M059J (cell line): Measurements from ENCODE around the gene TEX36. TPM values are rescaled to one million over a fixed set of nuclear protein-coding genes. Genes with fewer than 3 reads are reported as not detected.
"Not testable (repeated sequence)": the region's sequence is repeated elsewhere in the genome, so short reads cannot be mapped to it uniquely, and the experiment has no call there.

Source experiments
- DNase-seq: peaks from one replicate; pipeline ENCODE4 v3.0.0-alpha.2; 2012; ENCODE audit warnings: low read depth
- total RNA-seq: library from RNA; depleted of rRNA; stranded (reverse); fragments of >200 nt; shearing (Covaris generic); gene quantifications from 2 replicates; pipeline ENCODE4 v1.2.3, GENCODE V29; 2014

Gene TEX36
- total RNA-seq, 1 experiment from 2014 or later = 0.10 TPM

DNA sequence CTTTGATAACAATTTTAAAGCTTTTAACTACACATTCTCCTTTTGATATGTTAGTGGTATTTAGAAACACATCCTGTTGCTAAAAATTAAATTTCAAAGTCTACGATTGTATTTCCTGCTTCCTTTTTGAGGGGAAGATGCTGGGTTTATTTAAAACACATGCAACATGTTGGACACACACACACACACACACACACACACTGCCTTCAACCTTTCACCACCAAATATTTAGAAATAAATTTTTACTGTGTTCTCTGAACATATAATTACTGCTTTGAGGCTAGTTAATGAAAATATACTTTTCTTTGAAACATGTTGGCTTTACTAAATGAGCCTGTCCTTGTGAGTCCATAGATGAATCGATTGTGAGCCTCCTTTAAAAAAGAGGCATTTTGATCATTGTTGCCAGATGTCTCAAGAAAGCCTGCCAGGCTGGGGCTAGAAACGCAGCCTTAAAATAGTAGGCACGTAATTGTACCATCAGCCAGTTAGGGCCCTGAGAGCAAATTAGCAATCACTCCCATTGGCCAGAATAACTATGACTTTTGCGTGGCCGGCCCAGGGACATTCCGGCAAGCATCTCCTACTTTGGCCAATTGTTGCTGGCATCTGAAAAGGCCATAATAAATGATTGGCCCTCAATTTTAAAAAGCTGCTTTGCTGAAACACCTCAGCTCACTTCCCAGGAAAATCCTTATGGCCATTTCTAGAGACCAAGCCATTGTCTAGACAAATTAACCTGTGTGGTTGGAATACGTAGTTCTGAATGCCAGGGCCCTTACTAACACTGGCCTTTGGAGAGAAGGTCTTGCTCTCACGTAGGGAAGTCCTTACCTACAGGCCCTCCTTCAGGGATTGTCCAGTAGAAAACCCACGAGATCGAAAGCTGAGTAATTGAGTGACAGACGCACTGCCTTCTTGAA is 9.9 kb upstream of the TEX36 start:
- peak; percentile 73 for DNase-seq

DNA sequence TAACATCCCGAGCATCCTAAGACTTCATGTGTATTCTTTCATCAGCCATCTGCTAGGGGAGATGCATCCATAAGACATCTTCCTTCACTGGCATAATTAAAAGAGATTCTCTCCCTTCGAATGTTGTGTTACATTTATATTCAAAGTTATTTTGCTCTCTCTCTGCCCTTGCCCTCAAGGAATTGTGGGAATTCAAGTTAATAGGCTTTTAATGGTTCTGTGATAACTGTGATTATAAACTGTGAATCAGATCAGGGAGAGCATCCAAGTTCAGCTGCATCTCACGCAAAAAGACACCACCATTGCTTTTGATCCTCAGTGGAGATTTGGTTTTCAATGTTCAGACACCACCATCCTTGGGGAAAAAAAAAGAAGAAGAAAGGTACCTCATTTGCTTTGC is 9.2 kb upstream of the TEX36 start:
- DNase-seq = peak; percentile 75

DNA sequence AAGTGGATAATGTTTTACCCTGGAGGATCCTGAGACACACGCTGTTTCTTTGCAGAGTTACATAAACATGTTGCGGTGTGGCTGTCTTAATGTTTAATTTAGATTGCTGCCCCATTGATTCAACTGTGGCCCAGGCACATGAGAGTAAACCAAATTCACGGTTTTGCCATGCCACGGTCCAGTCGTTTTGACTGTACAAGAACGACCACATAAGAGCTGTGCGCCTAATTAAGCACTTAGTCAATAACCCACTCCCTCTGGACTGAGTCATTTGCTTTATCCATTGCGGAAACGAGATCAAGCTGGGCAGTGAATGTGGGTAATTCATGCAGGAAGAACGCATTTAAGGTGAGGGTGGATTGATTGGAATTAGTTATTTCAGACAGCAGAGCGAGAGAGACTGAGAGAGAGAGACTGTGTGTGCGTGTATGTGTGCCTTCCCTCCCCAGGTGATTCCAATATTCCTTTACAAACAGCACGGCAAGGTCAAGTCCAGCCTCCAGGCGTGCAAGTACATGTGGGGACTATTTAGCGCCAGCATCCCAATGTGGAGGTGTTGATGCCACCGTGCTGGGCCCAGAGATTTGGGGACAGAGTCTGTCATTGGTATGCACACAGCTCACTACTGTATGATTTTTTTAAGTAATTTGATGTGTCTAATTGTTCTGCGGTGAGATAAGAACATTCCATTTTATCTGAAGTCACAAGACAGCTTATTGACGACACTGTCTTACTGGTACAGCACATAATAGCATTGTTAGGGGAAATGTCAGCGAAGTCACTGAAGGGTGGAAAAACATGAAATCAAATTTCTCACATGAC is 8.4 kb upstream of the TEX36 start:
- peak; percentile 91 for DNase-seq

DNA sequence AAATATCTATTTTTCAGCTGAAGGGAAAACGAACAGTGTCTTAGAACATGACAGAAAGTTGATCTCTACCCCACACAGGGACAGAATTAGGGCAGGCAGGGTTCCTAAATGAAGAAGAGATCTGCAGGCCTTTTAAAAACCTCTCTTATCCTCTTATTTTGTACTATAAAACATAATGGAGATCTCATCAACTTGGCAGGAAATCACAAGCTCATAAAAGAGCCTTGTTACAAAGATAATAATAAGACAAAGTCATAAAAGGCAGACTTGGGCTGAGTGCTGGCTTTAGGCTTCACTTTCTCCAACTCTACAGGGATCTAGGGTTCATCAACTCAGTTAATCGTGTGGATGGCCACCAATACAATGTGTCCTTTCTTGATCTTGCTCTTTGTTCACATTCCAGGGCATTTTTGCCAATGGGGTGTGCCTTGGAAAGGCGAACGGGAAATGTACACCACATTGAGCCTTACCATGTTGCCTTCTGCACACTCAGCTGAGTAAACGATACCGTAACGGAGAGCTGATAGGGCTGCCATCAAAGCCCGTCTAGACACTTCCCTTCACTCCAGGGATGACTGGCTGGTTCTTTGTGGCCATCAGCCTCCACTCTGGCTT is 7.1 kb upstream of the TEX36 start:
- DNase-seq = no peak

DNA sequence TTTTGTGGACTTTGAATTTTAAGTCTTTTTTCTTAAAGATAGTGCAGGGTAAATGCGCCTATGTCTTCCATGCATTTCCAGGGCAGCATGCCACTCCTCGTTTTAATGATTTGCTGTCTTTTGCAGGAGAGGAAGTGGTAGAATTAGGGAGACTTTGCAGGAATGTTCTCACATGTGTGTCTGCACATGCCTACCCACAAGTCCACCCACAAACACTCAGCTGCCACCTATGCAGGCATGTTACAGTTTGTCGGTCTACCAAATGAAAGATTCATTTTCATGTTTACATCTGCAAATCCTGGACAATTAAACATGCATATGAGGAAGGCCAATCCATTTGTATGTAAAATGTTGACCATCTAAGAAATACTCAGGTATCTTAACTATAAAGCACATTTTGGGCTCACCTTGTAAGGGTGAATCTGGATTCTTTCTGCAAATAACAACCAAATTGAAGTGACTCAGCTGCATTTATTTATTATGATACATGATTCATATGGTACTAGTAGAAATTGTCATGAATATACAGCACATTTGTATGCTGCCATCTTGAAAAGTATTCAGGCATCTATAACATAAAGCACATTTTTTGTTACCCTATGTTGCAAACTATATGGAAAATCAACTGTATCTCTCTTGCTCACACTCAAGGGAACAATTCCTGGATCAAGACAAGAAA is 4.7 kb upstream of the TEX36 start:
- no peak for DNase-seq

DNA sequence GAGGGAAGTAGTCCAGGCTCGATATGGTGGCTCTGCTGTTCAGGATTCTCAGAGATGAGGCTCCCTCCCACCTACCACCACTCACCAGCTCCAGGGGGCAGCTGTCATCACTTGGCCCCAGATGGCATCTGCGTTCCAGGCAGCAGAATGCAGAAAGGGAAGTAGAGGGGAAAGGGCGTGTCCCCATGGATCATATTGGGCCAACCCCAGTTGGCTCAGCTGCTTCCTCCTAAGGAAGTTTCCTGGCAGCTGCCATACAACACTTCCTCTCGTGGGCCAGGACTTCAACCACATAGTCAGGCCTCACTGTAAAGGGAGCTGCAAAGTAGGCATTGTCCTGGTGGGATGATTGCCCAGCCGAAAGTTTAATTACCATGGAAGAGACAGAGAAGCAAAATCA is 1.6 kb upstream of the TEX36 start:
- DNase-seq = no peak

DNA sequence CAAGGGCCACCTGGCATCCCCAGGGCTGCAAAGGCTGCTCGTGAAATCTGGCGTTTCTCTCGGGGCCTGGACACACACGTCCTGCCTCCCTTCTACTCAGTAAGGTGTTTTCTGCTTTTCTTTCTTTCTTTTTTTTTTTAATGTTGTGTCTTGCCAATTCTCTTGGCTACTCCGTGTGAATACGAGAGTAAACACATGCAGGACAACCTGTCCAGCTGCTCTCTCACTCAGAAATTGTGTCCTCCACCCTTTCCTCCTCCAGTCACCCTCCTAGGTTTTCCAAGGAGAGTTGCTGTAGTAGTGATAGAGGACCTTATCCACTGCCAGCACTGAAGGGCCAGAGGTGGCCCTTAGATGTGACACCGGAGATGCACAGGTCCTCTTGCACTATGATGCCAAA is 858 bp upstream of the TEX36 start:
- no peak for DNase-seq

DNA sequence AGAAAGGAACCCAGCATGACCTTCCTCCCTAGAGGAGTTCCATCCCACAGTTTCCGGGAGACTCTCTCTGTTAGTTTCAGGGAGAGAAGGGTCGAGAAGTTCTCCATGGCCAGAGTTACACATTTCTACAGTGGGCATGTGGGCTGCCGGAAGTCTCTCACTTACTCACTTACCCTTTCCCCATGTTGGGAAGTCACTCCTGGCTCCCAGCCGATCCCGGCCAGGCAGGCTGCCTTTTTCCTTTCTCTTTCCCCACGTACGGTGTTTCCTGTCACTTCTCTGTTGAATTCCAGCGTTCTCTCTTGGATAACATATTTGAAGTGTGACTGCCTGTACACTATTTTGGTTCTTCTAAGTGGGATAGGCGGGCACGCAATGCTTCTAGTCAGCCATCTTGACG is 3.5 kb downstream of the TEX36 start:
- DNase-seq = no peak

DNA sequence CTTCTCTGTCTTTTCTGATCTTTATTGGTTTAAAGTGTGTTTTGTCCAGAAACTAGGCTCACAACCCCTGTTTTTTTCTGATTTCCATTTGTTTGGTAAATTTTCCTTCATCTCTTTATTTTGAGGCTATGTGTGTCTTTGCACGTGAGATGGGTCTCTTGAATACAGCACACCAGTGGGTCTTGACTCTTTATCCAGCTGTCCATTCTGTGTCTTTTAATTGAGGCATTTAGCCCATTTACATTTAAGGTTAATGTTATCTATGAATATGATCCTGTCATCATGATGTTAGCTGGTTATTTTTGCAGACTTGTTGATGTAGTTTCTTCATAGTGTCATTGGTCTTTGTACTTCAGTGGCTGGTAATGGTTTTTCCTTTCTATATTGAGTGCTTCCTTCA is 10.1 kb downstream of the TEX36 start:
- DNase-seq = no peak

DNA sequence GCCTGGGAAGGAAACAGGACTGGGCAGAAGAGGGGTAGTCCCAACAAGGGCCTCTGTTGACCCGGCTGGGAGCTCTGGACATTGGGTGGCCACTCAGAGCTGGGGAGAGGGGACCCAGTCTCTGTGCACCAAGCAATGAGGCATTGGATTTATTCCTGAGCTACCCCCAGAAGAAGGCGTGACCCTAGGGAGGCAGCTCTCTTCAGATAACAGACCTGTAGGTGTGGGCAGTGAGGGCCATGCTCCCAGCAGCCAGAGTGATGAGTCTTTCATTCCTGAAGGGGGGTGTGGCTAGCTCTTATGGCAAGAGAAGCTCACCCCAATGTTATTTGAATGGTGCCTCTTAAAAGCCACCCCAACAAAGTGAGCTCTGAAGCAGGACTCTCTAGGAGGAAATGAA is 20.4 kb downstream of the TEX36 start:
- peak; percentile 76 for DNase-seq

DNA sequence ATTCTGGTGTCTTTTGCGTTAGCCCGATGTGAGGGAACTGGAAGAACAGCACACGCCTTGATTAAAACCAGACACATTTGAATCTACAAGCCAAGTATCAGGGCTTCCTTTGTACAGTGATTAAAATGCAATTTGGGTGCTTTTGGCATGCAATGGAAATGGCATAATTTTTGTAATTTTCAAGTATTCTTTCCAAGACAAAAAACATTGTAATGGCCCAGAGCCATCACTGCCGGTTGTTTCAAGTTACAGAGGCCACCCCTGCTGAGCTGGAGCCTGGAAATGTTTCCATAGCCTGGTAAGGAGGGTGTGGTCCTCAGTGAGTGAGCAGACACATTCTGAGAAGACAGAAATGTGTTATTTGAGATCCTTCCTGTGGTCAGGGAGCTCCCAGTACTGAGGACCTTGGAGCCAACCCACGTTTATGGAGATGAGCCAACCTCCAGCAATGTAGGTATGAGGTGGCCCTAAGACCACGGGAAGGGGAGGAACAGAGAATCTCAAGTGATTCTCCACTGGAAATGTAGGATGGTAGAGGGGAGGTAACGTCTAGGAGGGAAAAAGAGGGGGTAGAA is 20.9 kb downstream of the TEX36 start:
- DNase-seq = peak; percentile 96

DNA sequence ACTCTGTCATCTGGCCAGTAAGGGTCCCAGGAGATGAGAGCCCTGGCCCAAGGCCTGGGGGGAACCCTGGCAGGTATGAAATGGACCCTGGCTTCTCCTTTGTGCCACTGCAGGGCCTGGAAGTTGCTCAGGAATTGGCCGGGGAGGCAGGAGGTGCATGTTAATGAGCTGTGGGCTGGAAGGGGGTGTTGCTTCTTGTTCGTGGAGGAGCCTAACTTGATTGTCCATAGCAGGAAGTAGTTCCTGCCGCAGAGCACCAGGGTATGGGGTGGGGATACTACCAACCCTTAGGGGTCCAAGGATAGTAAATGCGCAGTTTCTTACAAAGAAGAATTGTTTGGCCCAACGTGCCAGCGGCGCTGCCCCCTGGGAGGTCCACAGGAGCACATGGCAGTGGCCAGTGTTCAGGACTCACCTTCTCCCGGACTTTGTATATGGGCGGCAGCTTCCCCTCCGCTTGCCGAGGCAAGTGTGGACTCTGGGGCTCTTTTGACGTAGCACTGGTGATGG is 21.5 kb downstream of the TEX36 start:
- no peak for DNase-seq

DNA sequence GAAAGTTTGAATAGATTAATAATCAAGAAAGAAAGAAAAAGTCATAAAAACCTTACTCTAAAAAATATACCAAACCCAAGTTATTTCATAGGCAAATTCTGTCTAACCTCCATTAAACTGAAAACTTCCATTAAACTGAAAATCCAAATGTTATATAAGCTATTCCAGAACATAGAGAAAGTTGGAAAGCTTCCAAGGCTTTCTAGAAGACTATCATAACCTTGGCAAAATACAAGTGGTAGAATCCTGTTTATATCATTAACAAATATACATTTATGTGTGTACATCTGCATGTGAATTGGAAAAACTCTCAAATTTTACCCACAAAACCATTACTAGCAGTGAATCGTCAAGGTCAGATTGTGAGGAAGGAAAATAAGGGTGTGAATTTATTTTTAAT is 23.9 kb downstream of the TEX36 start:
- no peak for DNase-seq

DNA sequence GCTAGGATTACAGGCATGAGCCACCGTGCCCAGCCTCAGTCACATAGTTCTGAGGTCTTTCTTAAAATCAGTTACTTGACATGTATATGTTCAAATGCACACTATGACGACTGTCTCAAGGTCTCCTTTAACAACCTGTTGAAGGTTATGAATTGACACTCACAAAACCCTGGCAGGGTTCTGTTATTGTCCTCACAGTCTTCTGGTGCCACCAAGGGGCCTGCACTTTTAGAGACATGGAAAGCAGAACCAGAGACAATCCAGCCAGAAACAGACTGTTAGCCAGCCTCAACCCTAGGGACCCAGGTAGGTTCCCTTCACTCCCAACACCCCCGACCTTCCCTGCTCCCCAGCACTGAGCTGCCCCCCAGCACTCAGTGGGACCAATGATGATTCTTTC is 26.4 kb downstream of the TEX36 start:
- no peak for DNase-seq

DNA sequence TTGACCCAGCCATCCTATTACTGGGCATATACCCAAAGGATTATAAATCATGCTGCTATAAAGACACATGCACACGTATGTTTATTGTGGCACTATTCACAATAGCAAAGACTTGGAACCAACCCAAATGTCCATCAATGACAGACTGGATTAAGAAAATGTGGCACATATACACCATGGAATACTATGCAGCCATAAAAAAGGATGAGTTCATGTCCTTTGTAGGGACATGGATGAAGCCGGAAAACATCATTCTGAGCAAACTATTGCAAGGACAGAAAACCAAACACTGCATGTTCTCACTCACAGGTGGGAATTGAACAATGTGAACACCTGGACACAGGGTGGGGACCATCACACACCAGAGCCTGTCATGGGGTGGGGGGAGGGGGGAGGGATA is 29.9 kb downstream of the TEX36 start:
- DNase-seq = not testable (repeated sequence)

DNA sequence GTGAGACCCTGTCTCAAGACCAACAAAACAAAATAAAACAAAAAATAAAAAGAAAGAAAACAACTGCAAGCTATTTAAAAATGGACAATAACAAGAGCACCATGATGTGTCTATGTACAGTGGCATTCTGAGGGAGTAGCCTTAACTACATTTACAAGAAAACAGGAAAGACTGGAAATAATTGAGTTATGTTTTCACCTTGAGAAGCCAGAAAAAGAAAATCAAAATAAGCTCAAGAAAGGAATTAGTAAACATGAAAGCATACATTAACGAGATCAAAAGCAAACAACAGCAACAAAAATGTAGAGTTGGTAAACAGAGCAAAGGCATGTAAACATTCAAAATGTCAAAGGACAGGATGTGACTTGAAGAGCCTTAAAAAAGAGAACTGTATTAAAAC is 36.7 kb downstream of the TEX36 start:
- no peak for DNase-seq

DNA sequence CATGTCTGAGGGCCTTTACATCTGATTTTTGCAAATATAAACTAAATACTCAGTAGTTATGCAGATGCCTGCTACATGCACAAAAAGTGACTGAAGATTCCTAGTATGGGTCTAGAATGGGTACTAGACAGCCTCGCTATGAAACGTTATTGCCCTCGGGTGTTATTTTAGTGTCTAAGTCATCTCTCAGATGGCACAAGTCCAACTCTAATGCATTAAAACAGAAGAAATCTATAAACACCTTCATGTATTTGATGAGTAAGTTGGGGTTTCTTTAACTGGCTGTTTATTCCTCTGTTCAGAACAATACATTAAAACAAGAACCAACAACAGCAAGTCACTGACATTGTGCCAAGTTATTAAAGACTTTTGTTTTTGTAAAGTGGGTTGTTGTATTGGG is 41.6 kb downstream of the TEX36 start:
- peak; percentile 67 for DNase-seq

DNA sequence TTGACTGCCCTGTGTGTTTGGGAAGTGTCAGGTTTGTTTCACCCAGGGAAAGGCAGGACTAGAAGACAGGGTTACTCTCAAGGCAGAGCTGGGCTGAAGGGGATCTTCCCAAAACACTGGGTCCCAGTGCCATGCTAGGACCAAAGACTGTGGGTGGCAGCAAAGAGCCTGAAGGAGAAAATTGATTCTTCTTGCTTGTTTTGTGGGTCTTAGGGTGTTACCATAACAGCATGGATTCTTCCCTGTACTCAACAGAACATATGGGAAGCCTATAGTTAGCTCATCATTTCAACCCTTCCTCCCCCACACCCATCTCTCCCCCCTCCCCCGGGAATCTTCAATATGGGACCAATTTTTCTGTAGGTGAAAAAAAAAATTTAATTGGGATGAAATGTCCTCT is 42.3 kb downstream of the TEX36 start:
- no peak for DNase-seq

DNA sequence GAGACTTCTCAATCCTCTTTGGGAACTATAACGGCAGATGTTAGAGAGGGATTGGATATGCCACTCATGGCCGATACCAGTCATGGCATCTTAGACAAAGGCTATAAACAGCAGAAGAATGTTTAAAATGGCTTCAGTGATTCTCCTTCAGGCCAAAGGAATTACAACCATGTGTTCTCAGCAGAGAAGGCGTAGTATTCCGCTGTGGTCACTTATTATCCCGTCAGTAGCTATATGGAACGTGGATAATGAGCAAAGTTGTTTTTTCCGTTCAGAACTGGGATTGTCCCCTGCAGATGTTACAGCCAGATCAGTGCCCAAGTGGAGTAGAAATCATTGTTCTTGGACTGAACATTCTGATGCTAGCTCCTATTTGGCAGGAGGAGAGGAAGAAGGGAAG is 43.1 kb downstream of the TEX36 start:
- DNase-seq = no peak

DNA sequence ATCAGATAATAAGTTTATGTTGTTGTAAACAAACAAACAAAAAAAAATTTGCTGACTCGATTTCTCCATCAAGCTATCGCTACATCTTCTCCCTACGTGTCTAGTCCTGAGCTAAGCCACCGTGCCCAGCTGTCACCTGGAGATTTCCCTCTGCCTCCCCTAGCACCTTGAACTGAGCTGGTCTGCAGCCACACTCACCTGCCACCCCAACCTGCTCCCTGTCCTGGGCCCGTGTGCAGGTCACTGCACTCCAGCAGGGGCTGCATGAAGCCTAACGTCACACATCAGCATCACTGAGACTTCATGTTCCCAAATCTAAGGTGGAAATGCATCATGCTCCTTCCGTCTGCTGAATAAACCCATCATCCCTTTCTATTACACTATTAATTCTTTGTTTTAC is 44.4 kb downstream of the TEX36 start:
- DNase-seq = no peak

DNA sequence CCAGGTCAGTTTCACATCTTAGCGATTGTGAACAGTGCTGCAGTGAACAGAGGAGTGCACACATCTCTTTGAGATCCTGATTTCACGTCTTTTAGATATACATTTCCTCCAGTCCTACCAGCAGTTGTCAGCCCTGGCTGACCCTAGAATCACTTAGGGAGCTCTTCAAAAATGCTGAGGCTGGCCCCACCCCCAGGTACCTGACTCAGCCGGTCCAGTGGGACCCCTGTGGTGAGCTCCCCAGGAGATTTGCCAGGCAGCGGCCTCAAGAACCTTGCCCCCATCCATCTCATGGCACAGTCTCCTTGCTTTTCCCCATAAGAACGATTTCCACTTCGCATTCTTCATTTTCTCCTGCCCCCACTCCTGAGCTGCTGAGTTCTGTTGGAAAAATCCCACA is 45.5 kb downstream of the TEX36 start:
- no peak for DNase-seq
